Lower lobe of right lung (tissue), 2 donors: ENCODE data around the gene MTHFD1L. TPM values are rescaled to one million over a fixed set of nuclear protein-coding genes. Genes with fewer than 3 reads are reported as not detected.
A peak's percentile ranks its signal among the peaks of the same experiment; 100 is the strongest.

Experiments
- ATAC-seq, 2 donors: fragments of 200-7000 bp; cut with Tn5 transposase; one replicate each; pipeline ENCODE4 v1.9.1; 2020 to 2022; ENCODE audit warnings: mild to moderate bottlenecking in 2 of 2, moderate library complexity in 2 of 2
- DNase-seq: peaks from one replicate; pipeline ENCODE4 v3.0.0-alpha.2; 2020
- H3K27ac ChIP-seq: fragments of 200-600 bp; one replicate; pipeline ENCODE4 v1.8.0; 2022
- H3K27me3 ChIP-seq: fragments of 200-600 bp; one replicate; pipeline ENCODE4 v1.8.0; 2022; ENCODE audit warnings: low read depth
- H3K36me3 ChIP-seq: fragments of 200-600 bp; one replicate; pipeline ENCODE4 v1.8.0; 2022; ENCODE audit warnings: mild to moderate bottlenecking
- H3K4me1 ChIP-seq: fragments of 200-600 bp; one replicate; pipeline ENCODE4 v1.8.0; 2022
- H3K4me3 ChIP-seq: fragments of 200-600 bp; one replicate; pipeline ENCODE4 v1.8.0; 2022; ENCODE audit warnings: mild to moderate bottlenecking
- H3K9me3 ChIP-seq: fragments of 200-600 bp; one replicate; pipeline ENCODE4 v1.8.0; 2022
- CTCF ChIP-seq: fragments of 200-600 bp; IDR thresholded peaks from one replicate; pipeline ENCODE4 v1.8.0; 2022; ENCODE audit warnings: antibody characterized with exemption, mild to moderate bottlenecking
- intact Hi-C: fragments of 100-400 bp; cut with DNase I; formaldehyde crosslinking; loops from one replicate; pipeline ENCODE4 v1.11.0; 2022
- total RNA-seq: library from RNA; stranded (reverse); fragmentation: NEBNext Ultra II Directional; extraction: Animal tissue kit (Norgen Biotek cat#: 25700); gene quantifications from one replicate; pipeline ENCODE4 v1.2.1, GENCODE V29; 2021
- donor health status: DM: no; HTN: yes; CAD: no; lungs with severe emphysema.

MTHFD1L gene
- total RNA-seq, 1 donor from 2014 or later, result 22.1 TPM

- intact Hi-C loops, result no loop called here
- H3K27me3 ChIP-seq, result no peaks in the 10 kb centered on the region
- H3K27ac ChIP-seq, result no peak overlapping the region
- no peak overlapping the region for H3K4me3 ChIP-seq
- no peaks in the 10 kb centered on the region for H3K36me3 ChIP-seq
- H3K4me1 ChIP-seq, result peaks cover 17% of the 10 kb centered on the region
- no peak for TF ChIP-seq CTCF
- DNase-seq (no peak), ATAC-seq (no peak)
- no peaks in the 10 kb centered on the region for H3K9me3 ChIP-seq
These were observed 157.0 kb downstream of the MTHFD1L start for GRCh38 chr6:151022492-151022891.

DNA sequence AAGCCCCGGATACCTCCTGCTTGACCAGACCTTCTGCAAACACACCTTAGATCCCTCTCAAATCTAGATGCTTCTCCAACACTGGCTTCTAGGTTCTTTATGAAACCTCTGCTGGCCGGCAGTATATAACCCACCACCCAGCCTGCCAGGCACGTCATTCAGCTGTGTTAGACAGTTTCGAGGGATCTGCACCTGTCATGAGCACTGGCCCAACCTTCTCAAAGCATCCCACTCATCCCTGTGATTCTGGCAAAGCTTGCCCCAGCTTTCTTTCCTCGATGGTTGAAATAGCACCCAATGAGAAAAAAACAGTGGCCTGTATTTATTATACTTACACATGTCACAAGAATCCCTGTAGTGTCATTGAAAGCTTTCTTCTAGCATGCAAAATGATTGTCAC, 157.8 kb downstream of the MTHFD1L start:
- H3K4me1 ChIP-seq, result peaks cover 18% of the 10 kb centered on the region
- DNase-seq (no peak), ATAC-seq (no peak)
- H3K27ac ChIP-seq, result no peak overlapping the region
- H3K36me3 ChIP-seq, result no peaks in the 10 kb centered on the region
- H3K27me3 ChIP-seq, result no peaks in the 10 kb centered on the region
- no peak for TF ChIP-seq CTCF
- intact Hi-C loops, result no loop called here
- no peaks in the 10 kb centered on the region for H3K9me3 ChIP-seq
- no peak overlapping the region for H3K4me3 ChIP-seq

DNA sequence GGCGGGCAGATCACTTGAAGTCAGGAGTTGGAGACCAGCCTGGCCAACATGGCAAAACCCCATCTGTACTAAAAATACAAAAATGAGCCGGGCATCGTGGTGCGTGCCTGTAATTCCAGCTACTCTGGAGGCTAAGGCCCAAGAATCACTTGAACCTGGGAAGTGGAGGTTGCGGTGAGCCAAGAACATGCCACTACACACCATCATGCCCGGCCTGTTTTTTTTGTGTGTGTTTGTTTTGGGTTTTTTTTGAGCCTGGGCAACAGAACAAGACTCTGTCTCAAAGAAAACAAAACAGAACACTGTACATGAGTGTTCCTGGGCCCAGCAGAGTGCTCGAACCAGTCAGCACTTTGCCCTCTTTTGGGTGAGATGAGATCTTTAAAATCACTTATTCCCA, 159.1 kb downstream of the MTHFD1L start:
- ATAC-seq (peak; percentile 65 to 79), DNase-seq (no peak)
- Histone ChIP-seq H3K9me3 (no peaks in the 10 kb centered on the region), H3K36me3 (no peaks in the 10 kb centered on the region), H3K4me3 (no peak overlapping the region), H3K27ac (no peak overlapping the region), H3K4me1 (peaks cover 18% of the 10 kb centered on the region), H3K27me3 (no peaks in the 10 kb centered on the region)
- intact Hi-C loops, result no loop called here
- no peak for TF ChIP-seq CTCF

- Histone ChIP-seq H3K27me3 (no peaks in the 10 kb centered on the region), H3K27ac (no peak overlapping the region), H3K4me1 (peaks cover 18% of the 10 kb centered on the region), H3K36me3 (no peaks in the 10 kb centered on the region), H3K9me3 (no peaks in the 10 kb centered on the region), H3K4me3 (no peak overlapping the region)
- ATAC-seq, result no peak
- DNase-seq, result no peak
- no peak for TF ChIP-seq CTCF
- intact Hi-C loops, result no loop called here
These were observed 159.6 kb downstream of the MTHFD1L start for GRCh38 chr6:151025076-151025475.

GRCh38 chr6:151026041-151026663, 160.7 kb downstream of the MTHFD1L start:
- intact Hi-C loops, result no loop called here
- H3K27ac ChIP-seq, result no peak overlapping the region

More at GRCh38 chr6:151026041-151026663, 160.7 kb downstream of the MTHFD1L start:
- peaks cover 18% of the 10 kb centered on the region for H3K4me1 ChIP-seq
- H3K4me3 ChIP-seq, result no peak overlapping the region
- no peaks in the 10 kb centered on the region for H3K36me3 ChIP-seq
- ATAC-seq, result no peak
- H3K27me3 ChIP-seq, result no peaks in the 10 kb centered on the region
- DNase-seq, result no peak
- no peaks in the 10 kb centered on the region for H3K9me3 ChIP-seq
- no peak for TF ChIP-seq CTCF
